Common myeloid progenitor, CD34-positive (primary cell): Measurements from ENCODE around the gene KIR3DL1.
"Not testable (repeated sequence)": the region's sequence is repeated elsewhere in the genome, so short reads cannot be mapped to it uniquely, and the experiment has no call there.

Experiments used
- CTCF ChIA-PET: fragments of 350-600 bp; sonication (Branson Sonifier 250); formaldehyde crosslinking; loops from one replicate; lab custom pipeline; 2021; ENCODE audit warnings: antibody characterized with exemption; lab: Charles Lee
- POLR2A ChIA-PET: fragments of 350-600 bp; sonication (Branson Sonifier 250); formaldehyde crosslinking; loops from one replicate; lab custom pipeline; 2021; ENCODE audit warnings: antibody characterized with exemption; lab: Charles Lee
- DNase-seq, 3 donors: peaks; one replicate each; pipeline versions ENCODE4 v3.0.0 to v3.0.0-alpha.2; 2013
- H3K27ac ChIP-seq, 2 experiments: 1 replicate in 1 of 2; 2 replicates in 1 of 2; pipeline ENCODE4 v1.7.0; 2013; ENCODE audit warnings: inconsistent platforms in 2 of 2, low read length in 2 of 2, mild to moderate bottlenecking in 2 of 2, low read depth in 1 of 2, moderate library complexity in 1 of 2; ENCODE audit not compliant: severe bottlenecking in 2 of 2, insufficient read depth in 1 of 2, poor library complexity in 1 of 2
- H3K27me3 ChIP-seq, 5 experiments: replicated peaks in 2 of 5; 1 replicate in 3 of 5; 2 replicates in 2 of 5; pipeline versions ENCODE4 v1.6.1 to v1.7.0; 2013; ENCODE audit warnings: low read length in 4 of 5, mild to moderate bottlenecking in 2 of 5, moderate library complexity in 2 of 5, inconsistent platforms in 1 of 5; ENCODE audit not compliant: insufficient read depth in 5 of 5, control insufficient read depth in 4 of 5
- H3K36me3 ChIP-seq, 4 experiments: 1 replicate in 2 of 4; 2 replicates in 2 of 4; pipeline versions ENCODE4 v1.6.1 to v1.7.0; 2013; ENCODE audit warnings: low read length in 3 of 4, control low read depth in 1 of 4, mild to moderate bottlenecking in 1 of 4; ENCODE audit not compliant: control insufficient read depth in 4 of 4, insufficient read depth in 4 of 4
- H3K4me1 ChIP-seq, 4 experiments: 1 replicate in 3 of 4; 2 replicates in 1 of 4; pipeline versions ENCODE4 v1.6.1 to v1.7.1; 2013; ENCODE audit warnings: low read length in 3 of 4, mild to moderate bottlenecking in 3 of 4, control low read depth in 1 of 4, inconsistent platforms in 1 of 4, moderate library complexity in 1 of 4; ENCODE audit not compliant: control insufficient read depth in 4 of 4, insufficient read depth in 4 of 4; ENCODE audit errors: control extremely low read depth in 1 of 4
- H3K4me3 ChIP-seq, 7 experiments: 1 replicate in 4 of 7; 2 replicates in 3 of 7; pipeline versions ENCODE4 v1.5.1 to v1.7.0; 2013; ENCODE audit warnings: mild to moderate bottlenecking in 7 of 7, low read length in 6 of 7, moderate library complexity in 6 of 7, inconsistent platforms in 2 of 7, low read depth in 2 of 7, control low read depth in 1 of 7; ENCODE audit not compliant: insufficient read depth in 4 of 7, control insufficient read depth in 1 of 7; ENCODE audit errors: extremely low read depth in 1 of 7
- H3K9me3 ChIP-seq, 5 experiments: 1 replicate in 4 of 5; 2 replicates in 1 of 5; pipeline versions ENCODE4 v1.6.1 to v1.7.1; 2013; ENCODE audit warnings: low read length in 4 of 5, mild to moderate bottlenecking in 2 of 5, inconsistent platforms in 1 of 5, low read depth in 1 of 5, moderate library complexity in 1 of 5; ENCODE audit not compliant: control insufficient read depth in 4 of 5, insufficient read depth in 2 of 5; ENCODE audit errors: control extremely low read depth in 1 of 5
- WGBS: methylation state at CpG from one replicate; pipeline ENCODE4 v1.1.5; 2013; ENCODE audit not compliant: insufficient coverage; 5-methylcytosine and 5-hydroxymethylcytosine counted together

Gene KIR3DL1

DNA sequence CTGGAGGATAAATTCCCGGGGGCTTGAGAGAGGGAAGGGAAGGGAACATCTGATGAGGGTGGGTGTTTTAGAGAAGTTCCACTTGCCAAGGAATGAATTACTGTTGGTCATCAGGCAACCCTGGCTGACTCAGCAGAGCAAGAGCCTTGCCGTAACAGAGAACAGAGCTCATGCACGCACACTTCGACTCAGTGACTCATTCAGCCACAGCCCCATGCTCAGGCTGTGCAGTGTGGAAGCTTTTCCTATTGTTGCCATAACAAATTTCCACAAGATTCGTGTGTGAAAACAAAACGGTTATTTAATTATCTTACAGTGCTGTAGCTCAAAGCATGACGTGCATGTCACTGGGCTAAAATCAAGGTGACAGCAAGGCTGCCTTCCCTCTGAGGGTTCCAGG lies 43.2 kb downstream of the KIR3DL1 start:
- POLR2A ChIA-PET, CTCF ChIA-PET, H3K36me3 ChIP-seq, H3K4me3 ChIP-seq, H3K4me1 ChIP-seq, H3K9me3 ChIP-seq, H3K27ac ChIP-seq: not testable (repeated sequence)
- H3K27me3 ChIP-seq, result peaks cover 0 to 21% (median 0%) of the 10 kb centered on the region in 5 experiments
- WGBS, result 80% methylated on average over 4 of the region's 7 CpGs
- peak in 2 of 3 donors; percentile 55 to 75 for DNase-seq

DNA sequence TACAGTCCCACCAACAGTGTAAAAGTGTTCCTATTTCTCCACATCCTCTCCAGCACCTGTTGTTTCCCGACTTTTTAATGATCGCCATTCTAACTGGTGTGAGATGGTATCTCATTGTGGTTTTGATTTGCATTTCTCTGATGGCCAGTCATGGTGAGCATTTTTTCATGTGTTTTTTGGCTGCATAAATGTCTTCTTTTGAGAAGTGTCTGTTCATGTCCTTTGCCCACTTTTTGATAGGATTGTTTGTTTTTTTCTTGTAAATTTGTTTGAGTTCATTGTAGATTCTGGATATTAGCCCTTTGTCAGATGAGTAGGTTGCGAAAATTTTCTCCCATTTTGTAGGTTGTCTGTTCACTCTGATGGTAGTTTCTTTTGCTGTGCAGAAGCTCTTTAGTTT lies 47.2 kb downstream of the KIR3DL1 start:
- POLR2A ChIA-PET, H3K4me1 ChIP-seq, DNase-seq, H3K27ac ChIP-seq, H3K9me3 ChIP-seq, H3K4me3 ChIP-seq, H3K36me3 ChIP-seq, CTCF ChIA-PET: not testable (repeated sequence)
- H3K27me3 ChIP-seq, result peaks cover 0 to 15% (median 0%) of the 10 kb centered on the region in 5 experiments
- no CpG with 5 or more reads among the region's 3 CpGs for WGBS

DNA sequence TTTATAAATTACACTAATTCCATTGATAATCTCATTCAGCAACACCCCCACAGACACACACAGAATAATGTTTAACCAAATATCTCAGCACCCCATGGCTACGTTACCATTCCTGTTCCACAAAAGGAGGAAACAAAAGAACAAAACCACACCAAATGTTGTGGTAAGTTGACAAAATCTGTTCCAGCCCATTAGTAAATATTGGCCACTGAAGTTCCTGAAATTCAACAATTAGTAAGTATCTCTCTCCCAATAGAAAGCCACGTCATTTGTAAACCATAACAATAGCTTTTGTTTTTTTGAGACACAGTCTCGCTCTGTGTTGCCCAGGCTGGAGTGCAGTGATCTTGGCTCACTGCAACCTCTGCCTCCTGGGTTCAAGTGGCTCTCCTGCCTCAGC lies 55.4 kb downstream of the KIR3DL1 start:
- peaks cover 3 to 14% (median 9%) of the 10 kb centered on the region in 4 experiments for H3K4me1 ChIP-seq
- H3K36me3 ChIP-seq, result no peaks in the 10 kb centered on the region
- H3K9me3 ChIP-seq, result no peaks in the 10 kb centered on the region
- POLR2A ChIA-PET, result no interaction called here
- H3K27ac ChIP-seq, result no peak overlapping the region
- peaks cover 0 to 2% (median 0%) of the 10 kb centered on the region in 5 experiments for H3K27me3 ChIP-seq
- CTCF ChIA-PET, result no interaction called here
- DNase-seq, result peak in 2 of 3 donors; percentile 23 to 32
- 28% methylated on average over 2 of the region's 3 CpGs for WGBS
- H3K4me3 ChIP-seq, result no peak overlapping the region

DNA sequence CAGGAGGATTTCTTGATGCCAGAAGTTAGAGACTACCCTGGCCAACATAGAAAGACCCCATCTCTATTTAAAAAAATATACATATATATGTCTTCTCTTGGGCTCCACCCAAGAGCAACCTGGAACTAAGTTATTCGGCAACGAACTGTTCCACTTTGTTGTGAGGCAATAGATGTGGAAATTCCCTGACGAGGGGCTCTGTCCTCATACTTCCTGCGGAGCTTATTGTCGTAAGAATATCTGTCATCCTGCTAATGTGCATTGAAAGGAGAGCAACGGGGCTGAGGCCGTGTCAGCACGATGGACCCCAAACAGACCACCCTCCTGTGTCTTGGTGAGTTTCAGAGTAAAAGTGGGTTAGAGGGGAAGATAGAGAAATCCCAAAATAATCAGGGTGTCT lies 57.7 kb downstream of the KIR3DL1 start, which contains the start of gene FCAR:
TSS of gene FCAR (plus strand) at position 246 of the 400 bp plus-strand sequence. CDS start at position 301, 55 bp downstream.
- WGBS, result 92% methylated on average over 5 of the region's 8 CpGs
- no peak within 1 kb of the TSS for H3K27ac ChIP-seq
- CTCF ChIA-PET, result no interaction called here
- no peaks in the 10 kb centered on the region for H3K36me3 ChIP-seq
- no peaks in the 10 kb centered on the region for H3K9me3 ChIP-seq
- H3K4me3 ChIP-seq, result peak within 1 kb of the TSS in 2 of 7 experiments; percentile 24 to 60
- peak in 1 of 3 donors; percentile 17 for DNase-seq
- H3K27me3 ChIP-seq, result peaks cover 0 to 2% (median under 1%) of the 10 kb centered on the region in 5 experiments
- H3K4me1 ChIP-seq, result peaks cover 3 to 19% (median 9%) of the 10 kb centered on the region in 4 experiments
- POLR2A ChIA-PET, result no interaction called here

DNA sequence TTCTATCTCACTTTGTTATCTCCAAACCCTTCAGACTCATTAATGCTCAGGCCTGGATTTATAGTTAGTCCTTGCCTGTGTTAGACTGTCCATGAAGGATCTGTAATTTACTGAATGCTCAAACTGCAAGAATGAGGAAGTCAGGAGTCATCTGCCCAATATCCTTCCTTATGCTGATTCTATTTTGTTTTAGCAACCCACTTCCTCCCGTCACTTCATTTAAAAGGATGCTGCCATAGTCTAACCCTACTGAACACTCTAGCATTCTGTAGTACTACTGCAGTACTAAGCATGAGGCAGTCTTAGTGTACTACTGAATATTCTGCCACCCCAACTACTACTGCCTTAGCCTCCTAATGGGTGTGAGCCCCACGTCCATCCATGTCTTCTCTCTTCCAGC lies 59.2 kb downstream of the KIR3DL1 start:
- POLR2A ChIA-PET, result no interaction called here
- CTCF ChIA-PET, result interaction anchor here (0.6 kb wide), 1 partner anchor 41 kb away, joined by 3 read pairs; no protein-coding TSS in a partner anchor
- Histone ChIP-seq H3K4me1 (peaks cover 3 to 19% (median 9%) of the 10 kb centered on the region in 4 experiments), H3K27me3 (peaks cover 0 to 5% (median 2%) of the 10 kb centered on the region in 5 experiments), H3K4me3 (peak overlapping the region in 2 of 7 experiments; percentile 20 to 53), H3K36me3 (no peaks in the 10 kb centered on the region), H3K9me3 (no peaks in the 10 kb centered on the region), H3K27ac (no peak overlapping the region)
- peak; percentile 25 to 84 (median 78) for DNase-seq
- 25% methylated on average over 2 of the region's 2 CpGs for WGBS

DNA sequence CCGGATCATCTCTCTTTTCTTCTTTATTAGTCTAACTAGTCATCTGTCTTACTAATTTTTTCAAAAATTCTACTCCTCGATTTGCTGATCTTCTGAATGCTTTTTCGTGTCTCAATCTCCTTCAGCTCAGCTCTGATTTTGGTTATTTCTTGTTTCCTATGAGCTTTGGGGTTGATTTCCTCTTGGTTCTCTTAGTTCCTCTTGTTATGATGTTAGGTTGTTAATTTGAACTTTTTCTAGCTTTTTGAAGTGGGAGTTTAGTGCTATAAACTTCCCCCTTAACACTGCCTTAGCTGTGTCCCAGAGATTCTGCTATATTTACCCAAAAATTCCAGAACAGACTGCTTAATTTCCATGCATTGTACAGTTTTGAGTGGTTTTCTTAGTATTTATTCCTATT lies 61.2 kb downstream of the KIR3DL1 start:
- ChIA-PET POLR2A (interaction anchor here (0.7 kb wide), 1 partner anchor 222 kb away, joined by 3 read pairs; no protein-coding TSS in a partner anchor), CTCF (interaction anchor here (1.1 to 1.4 kb wide), 2 partner anchors 44 to 220 kb away, joined by 3 read pairs; no protein-coding TSS in a partner anchor)
- DNase-seq, result peak in 1 of 3 donors; percentile 18
- no peak overlapping the region for H3K27ac ChIP-seq
- no peaks in the 10 kb centered on the region for H3K9me3 ChIP-seq
- peak overlapping the region in 1 of 7 experiments; percentile 38 for H3K4me3 ChIP-seq
- peaks cover 3 to 19% (median 13%) of the 10 kb centered on the region in 4 experiments for H3K4me1 ChIP-seq
- no peaks in the 10 kb centered on the region for H3K36me3 ChIP-seq
- peaks cover 0 to 10% (median 4%) of the 10 kb centered on the region in 5 experiments for H3K27me3 ChIP-seq
- WGBS, result 0% methylated on average over 2 of the region's 3 CpGs
